Parathyroid adenoma (tissue), 2 donors: ENCODE data around the gene PCSK1N.

Experiments used
- H2AFZ ChIP-seq: fragments of 300-600 bp; sonication (generic); one replicate; pipeline ENCODE4 v1.7.0; 2017; ENCODE audit warnings: antibody characterized with exemption, mild to moderate bottlenecking
- H3K27ac ChIP-seq: fragments of 300-600 bp; sonication (generic); one replicate; pipeline ENCODE4 v1.7.0; 2017
- H3K27me3 ChIP-seq: fragments of 300-600 bp; sonication (generic); one replicate; pipeline ENCODE4 v1.7.0; 2017; ENCODE audit warnings: low read length; ENCODE audit not compliant: control insufficient read depth, insufficient read depth
- H3K36me3 ChIP-seq: fragments of 300-600 bp; sonication (generic); one replicate; pipeline ENCODE4 v1.7.0; 2017; ENCODE audit warnings: low read length; ENCODE audit not compliant: control insufficient read depth, insufficient read depth
- H3K4me1 ChIP-seq: fragments of 300-600 bp; sonication (generic); one replicate; pipeline ENCODE4 v1.7.0; 2017; ENCODE audit warnings: control low read depth
- H3K4me2 ChIP-seq: fragments of 300-600 bp; sonication (generic); one replicate; pipeline ENCODE4 v1.7.0; 2017; ENCODE audit warnings: low read length
- H3K4me3 ChIP-seq: fragments of 300-600 bp; sonication (generic); one replicate; pipeline ENCODE4 v1.7.0; 2017; ENCODE audit warnings: low read depth, low read length
- H3K79me2 ChIP-seq: fragments of 300-600 bp; sonication (generic); one replicate; pipeline ENCODE4 v1.7.0; 2017; ENCODE audit warnings: control low read depth
- H3K9ac ChIP-seq: fragments of 300-600 bp; sonication (generic); one replicate; pipeline ENCODE4 v1.7.0; 2017; ENCODE audit warnings: mild to moderate bottlenecking
- H3K9me3 ChIP-seq: fragments of 300-600 bp; sonication (generic); one replicate; pipeline ENCODE4 v1.7.0; 2017; ENCODE audit warnings: low read length; ENCODE audit not compliant: control insufficient read depth
- CTCF ChIP-seq: fragments of 300-600 bp; sonication (generic); IDR thresholded peaks from one replicate; pipeline ENCODE4 v1.7.0; 2017; ENCODE audit warnings: antibody characterized with exemption, mild to moderate bottlenecking
- donor health status: primary hyperparathyroidism.

The PCSK1N gene

GRCh38 chrX:48829016-48829735, 6.2 kb downstream of the PCSK1N start:
- no peaks in the 10 kb centered on the region for H3K79me2 ChIP-seq
- no peaks in the 10 kb centered on the region for H3K27me3 ChIP-seq
- no peaks in the 10 kb centered on the region for H3K9me3 ChIP-seq
- H2AFZ ChIP-seq, result no peak overlapping the region
- no peaks in the 10 kb centered on the region for H3K4me1 ChIP-seq
- H3K4me2 ChIP-seq, result no peak overlapping the region
- H3K4me3 ChIP-seq, result no peak overlapping the region
- H3K27ac ChIP-seq, result no peak overlapping the region
- H3K36me3 ChIP-seq, result no peaks in the 10 kb centered on the region
- no peak overlapping the region for H3K9ac ChIP-seq
- TF ChIP-seq CTCF, result no peak

- Histone ChIP-seq H3K4me3 (no peak overlapping the region), H3K9ac (no peak overlapping the region), H3K4me1 (no peaks in the 10 kb centered on the region), H3K79me2 (no peaks in the 10 kb centered on the region), H3K9me3 (no peaks in the 10 kb centered on the region), H2AFZ (no peak overlapping the region), H3K27me3 (no peaks in the 10 kb centered on the region), H3K27ac (no peak overlapping the region), H3K4me2 (no peak overlapping the region), H3K36me3 (no peaks in the 10 kb centered on the region)
- TF ChIP-seq CTCF, result no peak
These were observed 7.8 kb downstream of the PCSK1N start for GRCh38 chrX:48827654-48827968.

GRCh38 chrX:48826876-48827653, 8.3 kb downstream of the PCSK1N start:
- no peak overlapping the region for H3K4me3 ChIP-seq
- H3K9me3 ChIP-seq, result no peaks in the 10 kb centered on the region
- no peaks in the 10 kb centered on the region for H3K27me3 ChIP-seq
- no peak overlapping the region for H3K9ac ChIP-seq
- H3K36me3 ChIP-seq, result no peaks in the 10 kb centered on the region
- no peak for TF ChIP-seq CTCF
- no peak overlapping the region for H3K27ac ChIP-seq
- no peak overlapping the region for H2AFZ ChIP-seq
- H3K4me2 ChIP-seq, result no peak overlapping the region
- H3K79me2 ChIP-seq, result no peaks in the 10 kb centered on the region
- no peaks in the 10 kb centered on the region for H3K4me1 ChIP-seq

- no peak for TF ChIP-seq CTCF
- Histone ChIP-seq H3K4me2 (no peak within 1 kb of the TSS), H3K36me3 (no peaks in the 10 kb centered on the region)
These were observed 9.1 kb downstream of the PCSK1N start, which contains the start of gene ERAS for GRCh38 chrX:48826135-48826875. TSS of gene ERAS (plus strand) at chrX:48826513. CDS start at chrX:48829124, 2,611 bp downstream.

More at GRCh38 chrX:48826135-48826875, 9.1 kb downstream of the PCSK1N start, which contains the start of gene ERAS:
- Histone ChIP-seq H2AFZ (no peak within 1 kb of the TSS), H3K9ac (no peak within 1 kb of the TSS), H3K4me3 (no peak within 1 kb of the TSS), H3K27me3 (no peaks in the 10 kb centered on the region), H3K9me3 (no peaks in the 10 kb centered on the region), H3K79me2 (no peaks in the 10 kb centered on the region), H3K4me1 (no peaks in the 10 kb centered on the region), H3K27ac (no peak within 1 kb of the TSS)
